Astrocyte (in vitro differentiated cells and primary cell): ENCODE results near the gene PROM1. TPM values are rescaled to one million over a fixed set of nuclear protein-coding genes. Genes with fewer than 3 reads are reported as not detected.

Experiments
- DNase-seq: peaks from one replicate; pipeline ENCODE4 v3.0.0-alpha.2; 2010; ENCODE audit warnings: low read depth
- FAIRE-seq: peaks from 2 replicates; lab custom pipeline; 2011; peaks lifted over from hg19 to GRCh38; lab: Jason Lieb, UNC
- H2AFZ ChIP-seq: 2 replicates; pipeline ENCODE4 v1.6.0; 2012; ENCODE audit warnings: low read depth, low read length, inconsistent platforms
- H3K27ac ChIP-seq: 2 replicates; pipeline ENCODE4 v1.5.1; 2011; ENCODE audit warnings: low read depth, low read length, inconsistent platforms
- H3K27me3 ChIP-seq: 2 replicates; pipeline ENCODE4 v1.6.0; 2011; ENCODE audit warnings: low read length, inconsistent platforms; ENCODE audit not compliant: insufficient read depth
- H3K36me3 ChIP-seq: 2 replicates; pipeline ENCODE4 v1.5.1; 2011; ENCODE audit warnings: low read length, inconsistent platforms; ENCODE audit not compliant: insufficient read depth
- H3K4me1 ChIP-seq: 2 replicates; pipeline ENCODE4 v1.5.1; 2011; ENCODE audit warnings: low read length, inconsistent platforms; ENCODE audit not compliant: insufficient read depth
- H3K4me2 ChIP-seq: 2 replicates; pipeline ENCODE4 v1.6.0; 2012; ENCODE audit warnings: low read length, inconsistent platforms
- H3K4me3 ChIP-seq: 2 replicates; pipeline ENCODE4 v1.5.1; 2011; ENCODE audit warnings: low read depth, mild to moderate bottlenecking, low read length, inconsistent platforms; ENCODE audit not compliant: insufficient read depth
- H3K79me2 ChIP-seq: 2 replicates; pipeline ENCODE4 v1.6.0; 2012; ENCODE audit warnings: mild to moderate bottlenecking, low read length, inconsistent platforms; ENCODE audit not compliant: insufficient read depth
- H3K9ac ChIP-seq: 2 replicates; pipeline ENCODE4 v1.6.0; 2012; ENCODE audit warnings: mild to moderate bottlenecking, low read length, inconsistent platforms
- H3K9me3 ChIP-seq: 2 replicates; pipeline ENCODE4 v1.5.1; 2012; ENCODE audit warnings: low read depth, mild to moderate bottlenecking, low read length, inconsistent platforms; ENCODE audit not compliant: insufficient read depth
- H4K20me1 ChIP-seq: 2 replicates; pipeline ENCODE4 v1.6.0; 2012; ENCODE audit warnings: low read length, inconsistent platforms; ENCODE audit not compliant: insufficient read depth
- H3K27ac Mint-ChIP-seq: one replicate; pipeline ENCODE4 v1.8.0; 2021; ENCODE audit warnings: mild to moderate bottlenecking, mixed read lengths; ENCODE audit not compliant: unreplicated experiment
- H3K27me3 Mint-ChIP-seq: one replicate; pipeline ENCODE4 v1.8.0; 2021; ENCODE audit warnings: low read depth, mixed read lengths; ENCODE audit not compliant: unreplicated experiment
- H3K36me3 Mint-ChIP-seq: one replicate; pipeline ENCODE4 v1.8.0; 2021; ENCODE audit warnings: low read depth, mixed read lengths; ENCODE audit not compliant: unreplicated experiment
- H3K4me1 Mint-ChIP-seq: one replicate; pipeline ENCODE4 v1.8.0; 2021; ENCODE audit warnings: low read depth, mixed read lengths; ENCODE audit not compliant: unreplicated experiment
- H3K4me3 Mint-ChIP-seq: one replicate; pipeline ENCODE4 v1.8.0; 2021; ENCODE audit warnings: mild to moderate bottlenecking, moderate library complexity, mixed read lengths; ENCODE audit not compliant: unreplicated experiment
- H3K9me3 Mint-ChIP-seq: one replicate; pipeline ENCODE4 v1.8.0; 2021; ENCODE audit warnings: mild to moderate bottlenecking, mixed read lengths; ENCODE audit not compliant: unreplicated experiment
- CTCF ChIP-seq: IDR thresholded peaks from 2 replicates; pipeline ENCODE4 v1.5.1; 2011; ENCODE audit warnings: low read depth, mild to moderate bottlenecking, inconsistent platforms, low read length, moderate library complexity; ENCODE audit not compliant: insufficient read depth
- EZH2 ChIP-seq: IDR thresholded peaks from 2 replicates; pipeline ENCODE4 v1.6.1; 2012; ENCODE audit warnings: mild to moderate bottlenecking, low read length, inconsistent platforms; ENCODE audit not compliant: insufficient read depth
- total RNA-seq: library from RNA; stranded (reverse); gene quantifications from 2 replicates; pipeline ENCODE4 v1.2.1, GENCODE V29; 2021

The PROM1 gene
- total RNA-seq, 1 donor from 2014 or later: 34.5 TPM

GRCh38 chr4:15988222-15988621, 95.6 kb downstream of the PROM1 start:
- H3K36me3 Mint-ChIP-seq: peaks cover 12% of the 10 kb centered on the region
- Histone ChIP-seq H3K4me1 (peaks cover 4% of the 10 kb centered on the region), H3K9ac (no peak overlapping the region), H3K27ac (no peak overlapping the region), H4K20me1 (no peaks in the 10 kb centered on the region), H2AFZ (no peak overlapping the region), H3K4me3 (no peak overlapping the region), H3K36me3 (no peaks in the 10 kb centered on the region), H3K27me3 (peaks cover 2% of the 10 kb centered on the region), H3K79me2 (no peaks in the 10 kb centered on the region), H3K4me2 (no peak overlapping the region), H3K9me3 (no peaks in the 10 kb centered on the region)
- H3K4me3 Mint-ChIP-seq: no peak overlapping the region
- no peaks in the 10 kb centered on the region for H3K9me3 Mint-ChIP-seq
- no peak overlapping the region for H3K27ac Mint-ChIP-seq
- DNase-seq: no peak
- FAIRE-seq: no peak
- no peak for TF ChIP-seq CTCF
- TF ChIP-seq EZH2: no peak
- H3K27me3 Mint-ChIP-seq: no peaks in the 10 kb centered on the region
- H3K4me1 Mint-ChIP-seq: peaks cover 10% of the 10 kb centered on the region

- DNase-seq: no peak
- Mint-ChIP-seq H3K4me3 (no peak overlapping the region), H3K36me3 (peaks cover 16% of the 10 kb centered on the region), H3K27ac (no peak overlapping the region), H3K27me3 (no peaks in the 10 kb centered on the region), H3K9me3 (no peaks in the 10 kb centered on the region), H3K4me1 (peaks cover 20% of the 10 kb centered on the region)
- FAIRE-seq: no peak
- no peak overlapping the region for H3K4me2 ChIP-seq
- H4K20me1 ChIP-seq: no peaks in the 10 kb centered on the region
- H3K27ac ChIP-seq: no peak overlapping the region
- H3K4me1 ChIP-seq: peaks cover 10% of the 10 kb centered on the region
- H3K79me2 ChIP-seq: no peaks in the 10 kb centered on the region
- H3K36me3 ChIP-seq: no peaks in the 10 kb centered on the region
- no peaks in the 10 kb centered on the region for H3K9me3 ChIP-seq
- no peak overlapping the region for H2AFZ ChIP-seq
- TF ChIP-seq CTCF: no peak
- no peak for TF ChIP-seq EZH2
- no peak overlapping the region for H3K9ac ChIP-seq
- H3K4me3 ChIP-seq: no peak overlapping the region
- H3K27me3 ChIP-seq: no peaks in the 10 kb centered on the region
Measured at GRCh38 chr4:15986907-15987306, 96.9 kb downstream of the PROM1 start.

- Mint-ChIP-seq H3K27ac (peak overlapping the region; percentile 59), H3K9me3 (no peaks in the 10 kb centered on the region), H3K27me3 (no peaks in the 10 kb centered on the region), H3K36me3 (peaks cover 13% of the 10 kb centered on the region), H3K4me1 (peaks cover 19% of the 10 kb centered on the region), H3K4me3 (no peak overlapping the region)
- Histone ChIP-seq H3K79me2 (no peaks in the 10 kb centered on the region), H3K27me3 (no peaks in the 10 kb centered on the region), H3K4me1 (peaks cover 10% of the 10 kb centered on the region), H3K36me3 (no peaks in the 10 kb centered on the region), H3K4me2 (peak overlapping the region; percentile 51), H3K9ac (no peak overlapping the region), H3K27ac (no peak overlapping the region), H3K4me3 (no peak overlapping the region), H2AFZ (no peak overlapping the region), H3K9me3 (no peaks in the 10 kb centered on the region), H4K20me1 (no peaks in the 10 kb centered on the region)
- FAIRE-seq: no peak
- no peak for TF ChIP-seq EZH2
- no peak for TF ChIP-seq CTCF
- DNase-seq: no peak
Measured at GRCh38 chr4:15983610-15984009, 100.2 kb downstream of the PROM1 start.
